Stimulated activated CD4-positive, alpha-beta T cell treated with anti-CD3 and anti-CD28 coated beads, Interleukin-4, amount 100 ng/mL, for 48 hours (primary cell): ENCODE results near the gene CERS6.
"Not testable (repeated sequence)": the region's sequence is repeated elsewhere in the genome, so short reads cannot be mapped to it uniquely, and the experiment has no call there.

ENCODE experiments used
- DNase-seq, 2 donors: peaks; one replicate each; pipeline ENCODE4 v3.0.0-alpha.2; 2020; ENCODE audit warnings: low read depth in 2 of 2

CERS6 gene

DNA sequence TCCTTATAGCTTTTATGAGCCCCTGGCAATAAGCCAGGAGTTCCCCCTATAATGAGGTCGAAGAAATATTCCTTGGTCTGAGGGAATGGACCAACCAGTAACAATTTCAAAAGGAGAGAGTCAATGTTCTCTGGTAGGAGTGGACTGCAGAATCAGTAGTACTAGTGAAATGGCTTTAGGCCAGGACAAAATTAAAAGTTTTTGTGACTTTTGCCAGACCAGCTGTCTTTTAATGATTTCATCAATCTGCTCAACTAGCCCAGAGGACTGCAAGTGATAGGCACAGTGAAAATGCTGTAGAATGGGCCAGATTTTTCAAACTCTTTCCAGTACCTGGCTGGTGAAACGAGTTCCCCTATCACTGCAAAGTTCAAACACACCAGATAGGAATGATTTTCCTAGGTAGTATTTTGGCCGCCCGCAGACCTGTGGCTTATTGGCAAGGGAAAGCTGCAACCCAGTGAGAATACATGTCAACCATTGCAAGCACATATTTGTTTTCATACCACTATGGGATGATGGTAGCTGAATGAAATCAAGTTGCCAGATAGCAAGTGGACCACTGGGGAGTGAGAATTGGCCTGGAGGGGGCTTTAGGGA, 45.5 kb downstream of the CERS6 start:
- DNase-seq: no peak

GRCh38 chr2:168502852-168503251, 46.8 kb downstream of the CERS6 start:
- not testable (repeated sequence) for DNase-seq

GRCh38 chr2:168503901-168504300, 47.8 kb downstream of the CERS6 start:
- no peak for DNase-seq

GRCh38 chr2:168504323-168504722, 48.3 kb downstream of the CERS6 start:
- no peak for DNase-seq

DNA sequence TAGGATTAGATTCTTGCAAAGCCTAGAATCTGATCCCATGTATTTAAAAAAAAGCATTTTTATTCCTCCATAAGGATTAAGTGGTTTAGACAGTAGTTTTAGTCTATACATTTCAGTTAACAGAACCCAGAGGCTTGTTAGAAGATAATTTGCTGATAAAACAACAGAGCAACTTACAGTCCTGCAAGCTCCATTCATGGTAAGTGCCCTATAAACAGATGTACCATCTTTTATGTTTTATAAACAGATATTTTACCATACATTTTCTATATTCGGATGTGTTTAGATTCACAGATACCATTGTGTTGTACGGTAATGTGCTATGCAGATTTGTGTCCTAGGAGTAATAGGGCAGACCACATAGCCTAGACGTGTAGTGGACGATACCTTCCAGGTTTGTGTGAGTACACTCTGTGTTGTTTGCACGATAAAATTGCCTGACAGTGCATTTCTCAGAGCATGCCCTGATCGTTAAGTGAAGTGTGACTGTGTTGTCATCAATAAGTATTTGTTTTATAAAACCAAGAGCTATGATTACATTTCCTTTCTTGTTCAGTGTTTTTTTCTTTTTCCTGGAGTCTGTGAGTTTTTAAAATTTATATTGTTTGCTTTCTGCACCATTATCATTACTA, 54.2 kb downstream of the CERS6 start:
- no peak for DNase-seq

- DNase-seq: no peak
These were observed 58.6 kb downstream of the CERS6 start for GRCh38 chr2:168514692-168515091.

- no peak for DNase-seq
These were observed 59.4 kb downstream of the CERS6 start for GRCh38 chr2:168515502-168515901.

DNA sequence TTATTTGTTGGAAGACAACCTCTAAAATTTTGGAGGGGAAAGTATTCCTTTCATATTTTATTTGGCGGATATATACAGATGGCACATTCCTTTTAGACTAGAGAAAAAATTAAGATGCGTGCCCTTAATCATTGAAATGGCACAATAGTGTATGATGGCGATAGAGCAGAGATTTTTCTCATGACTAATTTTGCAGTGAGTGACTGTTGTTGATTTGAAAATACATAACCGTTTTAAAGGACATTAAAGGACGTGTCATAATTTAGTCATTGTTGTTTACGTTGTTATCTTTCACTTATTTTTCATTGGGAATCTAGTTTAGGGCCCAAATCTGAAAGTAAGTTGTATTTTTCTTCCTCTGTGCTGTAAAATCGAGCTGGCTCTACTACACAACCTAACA, 61.7 kb downstream of the CERS6 start:
- no peak for DNase-seq

DNA sequence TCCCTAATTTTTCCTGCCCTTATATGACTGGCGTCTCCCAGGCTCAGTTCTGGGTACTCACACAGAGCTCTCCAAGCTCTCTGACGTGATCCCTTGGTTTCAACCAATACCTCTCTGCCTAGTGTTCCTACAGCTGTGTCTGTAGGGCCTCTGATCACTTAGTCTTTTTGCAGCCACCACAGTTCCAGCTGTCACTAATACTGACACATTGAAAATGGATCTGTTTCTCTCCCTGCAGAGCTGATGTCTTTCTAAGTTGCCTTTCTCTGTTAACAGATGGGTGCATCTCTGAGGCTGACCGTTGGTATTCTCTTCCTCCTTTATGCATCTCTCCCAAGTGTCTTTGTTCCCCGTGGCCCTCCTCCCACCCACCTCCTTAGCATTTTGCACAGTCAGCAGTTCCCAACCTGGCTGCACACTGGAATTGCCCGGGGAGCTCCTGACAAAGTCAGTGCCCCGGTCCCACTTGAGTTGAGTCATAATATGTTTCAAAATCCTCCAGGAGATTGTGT, 62.5 kb downstream of the CERS6 start:
- DNase-seq: no peak

DNA sequence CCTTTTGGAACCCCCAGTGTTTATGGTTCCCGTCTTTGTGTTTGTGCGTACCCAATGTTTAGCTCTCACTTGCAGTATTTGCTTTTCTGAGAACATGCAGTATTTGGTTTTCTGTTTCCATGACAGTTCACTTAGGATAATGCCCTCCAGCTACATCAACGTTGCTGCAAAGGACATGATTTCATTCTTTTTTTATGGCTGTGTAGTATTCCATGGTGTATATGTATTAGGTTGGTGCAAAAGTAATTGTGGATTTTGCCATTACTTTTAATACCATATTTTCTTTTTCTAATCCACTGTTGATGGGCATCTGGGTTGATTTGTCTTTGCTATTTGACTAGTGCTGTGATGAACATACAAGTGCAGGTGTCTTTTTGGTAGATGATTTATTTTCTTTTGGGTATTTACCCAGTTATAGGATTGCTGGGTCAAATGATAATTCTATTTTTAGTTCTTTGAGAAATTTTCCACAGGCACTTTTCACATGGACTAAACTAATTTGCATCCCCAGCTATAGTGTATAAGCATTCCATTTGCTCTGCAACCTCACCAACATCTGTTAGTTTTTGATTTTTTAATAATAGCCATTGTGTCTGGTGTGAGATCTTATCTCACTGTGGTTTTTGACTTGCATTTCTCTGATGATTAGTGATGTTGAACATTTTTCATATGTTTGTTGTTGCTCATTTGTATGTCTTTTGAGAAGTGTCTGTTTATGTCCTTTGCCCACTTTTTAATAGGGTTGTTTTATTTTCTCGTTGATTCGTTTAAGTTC, 63.6 kb downstream of the CERS6 start:
- no peak for DNase-seq

DNA sequence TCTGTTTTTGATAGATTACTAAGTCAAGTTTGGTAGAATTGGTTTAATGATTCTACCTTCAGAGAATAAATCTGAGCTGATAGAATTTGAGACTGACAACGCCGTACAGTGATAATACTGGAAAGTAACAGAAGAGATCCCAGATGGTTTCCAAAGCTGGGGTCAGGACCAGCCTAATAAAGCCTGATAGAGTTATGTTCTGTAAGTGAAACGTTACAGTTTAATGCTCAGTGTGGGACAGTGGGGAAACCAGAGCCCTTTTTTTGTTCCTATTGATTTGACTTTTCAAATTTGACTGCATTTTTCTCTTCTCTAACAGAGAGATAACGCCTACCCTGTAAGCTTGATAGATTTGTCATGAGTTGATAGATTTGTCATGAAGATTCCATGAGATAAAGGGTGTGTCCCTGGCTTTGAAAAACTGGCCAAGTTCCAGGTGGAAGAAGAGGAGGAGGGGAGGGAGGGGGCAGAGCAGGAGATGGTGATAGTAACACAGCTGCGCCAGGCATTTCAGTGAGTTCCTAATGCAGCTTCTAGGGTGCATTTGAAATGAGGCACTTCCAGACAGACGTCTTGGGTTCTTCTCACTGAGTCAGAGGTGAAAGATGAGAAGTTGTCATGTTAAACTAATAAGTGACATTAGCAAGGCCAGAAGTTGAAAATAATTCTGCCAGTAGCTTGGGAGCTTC, 65.1 kb downstream of the CERS6 start:
- no peak for DNase-seq

DNA sequence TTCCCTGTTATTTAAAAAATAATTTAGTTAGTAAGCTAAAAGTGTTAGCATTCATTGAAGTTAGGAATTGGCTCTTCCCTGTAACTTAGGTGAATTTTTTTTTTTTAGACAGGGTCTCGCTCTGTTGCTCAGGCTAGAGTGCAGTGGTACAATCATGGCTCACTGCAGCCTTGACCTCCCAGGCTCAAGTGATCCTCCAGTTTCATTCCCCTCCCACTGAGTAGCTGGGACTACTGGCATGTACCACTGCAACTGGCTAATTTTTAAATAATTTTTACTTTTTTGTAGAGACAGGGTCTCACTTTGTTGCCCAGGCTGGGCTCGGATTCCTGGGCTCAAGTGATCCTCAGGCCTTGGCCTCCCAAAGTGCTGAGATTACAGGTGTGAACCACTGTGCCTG, 66.4 kb downstream of the CERS6 start:
- no peak for DNase-seq

- no peak for DNase-seq
These were observed 67.9 kb downstream of the CERS6 start for GRCh38 chr2:168524005-168524404.

DNA sequence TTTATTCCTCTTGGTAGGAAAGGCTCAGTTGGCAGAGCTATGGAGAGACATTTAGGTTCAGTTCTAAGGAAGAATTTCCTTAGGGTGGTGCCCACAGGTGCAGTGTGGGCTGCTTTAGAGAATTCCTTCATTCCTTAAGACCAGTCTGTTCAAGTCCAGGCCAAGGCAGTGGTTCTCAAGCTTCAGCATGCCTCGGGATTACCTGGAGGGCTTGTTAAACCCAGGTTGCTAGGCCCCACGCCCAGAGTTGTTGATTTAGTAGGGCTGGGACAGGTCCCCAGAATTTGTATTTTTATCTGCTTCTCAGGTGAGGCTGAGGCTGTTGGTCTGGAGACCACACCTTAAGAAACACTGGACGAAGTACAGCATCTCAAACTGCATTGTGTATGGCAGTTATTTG, 68.9 kb downstream of the CERS6 start:
- DNase-seq: no peak

DNA sequence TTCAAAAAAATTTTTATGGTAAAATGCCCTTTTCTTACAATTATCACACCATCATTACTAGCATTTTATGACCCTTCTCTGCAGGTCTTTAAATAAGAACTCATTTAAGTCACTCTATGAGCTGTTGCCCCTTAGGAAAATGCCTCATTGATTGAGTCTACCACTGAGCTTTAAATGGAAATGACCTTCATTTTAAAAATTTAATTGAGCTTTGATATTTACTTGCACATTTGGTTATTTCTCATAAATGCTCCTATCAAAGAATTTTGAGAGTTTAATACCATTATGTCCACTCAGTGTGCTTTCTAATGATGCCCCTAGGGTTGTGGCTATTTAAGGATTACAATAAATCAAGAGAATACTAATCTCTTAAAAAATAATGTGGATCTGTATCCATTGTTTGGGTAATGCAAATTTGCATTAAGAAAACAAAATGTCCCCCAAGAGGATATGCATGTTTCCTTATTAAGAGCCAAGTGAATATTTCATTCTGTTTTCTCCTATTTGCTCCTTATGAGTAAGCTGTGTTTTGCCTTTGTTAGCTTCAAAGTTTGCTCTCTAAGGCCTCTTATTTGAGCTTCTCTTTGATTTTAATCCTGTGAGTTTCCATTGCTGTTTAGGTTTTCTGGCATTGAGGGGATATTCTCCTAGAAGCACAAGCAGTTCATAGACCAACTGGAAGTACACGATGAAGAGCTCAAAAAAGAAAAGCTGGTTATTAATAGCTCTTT, 69.8 kb downstream of the CERS6 start:
- no peak for DNase-seq

- no peak for DNase-seq
These were observed 70.6 kb downstream of the CERS6 start for GRCh38 chr2:168526641-168527040.

GRCh38 chr2:168528016-168528415, 71.9 kb downstream of the CERS6 start:
- no peak for DNase-seq

- no peak for DNase-seq
These were observed 72.4 kb downstream of the CERS6 start for GRCh38 chr2:168528469-168528868.

DNA sequence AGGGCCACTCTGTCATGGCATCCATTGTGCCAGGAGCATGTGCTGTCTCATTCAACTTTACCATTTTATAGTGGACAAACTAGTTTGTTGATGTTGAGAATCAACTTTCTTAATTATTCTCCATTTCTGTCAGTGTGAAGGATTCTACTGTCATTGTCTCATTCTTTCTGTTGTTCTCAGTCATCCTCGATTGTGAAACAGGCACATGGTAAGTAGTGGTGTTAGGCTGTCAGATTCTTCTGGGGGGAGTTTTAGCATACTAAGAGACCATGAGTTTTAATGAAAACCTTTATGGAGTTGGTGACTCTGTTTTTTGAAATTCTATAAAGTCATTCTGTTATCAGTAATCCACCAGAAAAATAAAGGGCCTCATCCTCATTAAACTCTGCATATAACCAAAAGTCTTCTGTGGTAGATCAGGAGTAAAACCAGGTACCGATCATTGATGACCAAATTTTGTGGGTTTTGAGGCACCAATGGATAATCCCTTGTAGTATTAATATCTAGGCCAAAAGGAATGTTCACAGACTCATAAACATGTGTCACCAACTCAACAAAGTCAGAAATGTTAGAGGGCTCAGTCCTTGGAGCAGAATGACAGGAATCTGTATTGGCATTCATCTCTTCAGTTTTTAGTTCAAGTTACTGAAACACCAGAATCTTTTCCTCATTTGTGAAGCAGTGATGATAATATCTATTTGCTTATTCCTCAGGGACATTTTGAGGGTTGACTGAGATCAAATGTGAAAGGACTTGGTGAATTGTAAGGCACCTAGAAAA, 73.2 kb downstream of the CERS6 start:
- DNase-seq: no peak

GRCh38 chr2:168529900-168530561, 74.0 kb downstream of the CERS6 start:
- DNase-seq: no peak
